OCI-LY3 (cell line): ENCODE results near the gene RFC2.

ENCODE experiments used
- H2AFZ ChIP-seq: fragments of 200-600, 300-600 bp; shearing (Covaris generic); 2 replicates; pipeline ENCODE4 v1.6.0; 2014; ENCODE audit warnings: antibody characterized with exemption, low read depth, low read length
- H3K27ac ChIP-seq: fragments of 200-600, 300-600 bp; sonication (generic); 2 replicates; pipeline ENCODE4 v1.5.1; 2014; ENCODE audit warnings: mild to moderate bottlenecking, low read length, moderate library complexity, mixed read lengths
- H3K27me3 ChIP-seq: fragments of 200-600, 300-600 bp; sonication (generic); 2 replicates; pipeline ENCODE4 v1.6.1; 2014; ENCODE audit warnings: low read depth, low read length, mixed read lengths
- H3K36me3 ChIP-seq: fragments of 200-600, 300-600 bp; sonication (generic); replicated peaks from 2 replicates; pipeline ENCODE3; 2014; ENCODE audit warnings: low read depth, low read length, mixed read lengths
- H3K4me1 ChIP-seq: fragments of 300-600, 200-600 bp; sonication (generic); 2 replicates; pipeline ENCODE4 v1.6.1; 2014; ENCODE audit warnings: low read length, mixed read lengths
- H3K4me2 ChIP-seq: fragments of 200-600, 300-600 bp; sonication (generic); 2 replicates; pipeline ENCODE4 v1.6.1; 2014; ENCODE audit warnings: low read length, mixed read lengths
- H3K4me3 ChIP-seq: fragments of 300-600, 200-600 bp; sonication (generic); 2 replicates; pipeline ENCODE4 v1.5.1; 2014; ENCODE audit warnings: antibody characterized with exemption, mild to moderate bottlenecking, low read length, moderate library complexity
- H3K79me2 ChIP-seq: fragments of 300-600, 200-600 bp; shearing (Covaris generic); 2 replicates; pipeline ENCODE4 v1.6.1; 2014; ENCODE audit warnings: mild to moderate bottlenecking, low read length, mixed read lengths
- H3K9ac ChIP-seq: fragments of 300-600, 200-600 bp; shearing (Covaris generic); 2 replicates; pipeline ENCODE4 v1.6.0; 2014; ENCODE audit warnings: mild to moderate bottlenecking, low read length, moderate library complexity
- H3K9me3 ChIP-seq: fragments of 200-600, 300-600 bp; shearing (Covaris generic); 2 replicates; pipeline ENCODE4 v1.6.1; 2014; ENCODE audit warnings: low read length, mixed read lengths; ENCODE audit not compliant: insufficient read depth
- H4K20me1 ChIP-seq: fragments of 200-600, 300-600 bp; sonication (generic); 2 replicates; pipeline ENCODE4 v1.6.1; 2016; ENCODE audit warnings: low read length, mixed read lengths; ENCODE audit not compliant: insufficient read depth
- EZH2phosphoT487 ChIP-seq: fragments of 200-600 bp; shearing (Covaris generic); IDR thresholded peaks from 2 replicates; pipeline ENCODE4 v1.6.1; 2018; ENCODE audit warnings: antibody characterized with exemption, mixed run types, low read depth
- TF ChIP-seq, protein P1 (sequence below): fragments of 200-600, 300-600 bp; sonication (generic); IDR thresholded peaks from 2 replicates; pipeline ENCODE4 v1.5.1; 2014; ENCODE audit warnings: antibody characterized with exemption, low read length, low read depth

The RFC2 gene

DNA sequence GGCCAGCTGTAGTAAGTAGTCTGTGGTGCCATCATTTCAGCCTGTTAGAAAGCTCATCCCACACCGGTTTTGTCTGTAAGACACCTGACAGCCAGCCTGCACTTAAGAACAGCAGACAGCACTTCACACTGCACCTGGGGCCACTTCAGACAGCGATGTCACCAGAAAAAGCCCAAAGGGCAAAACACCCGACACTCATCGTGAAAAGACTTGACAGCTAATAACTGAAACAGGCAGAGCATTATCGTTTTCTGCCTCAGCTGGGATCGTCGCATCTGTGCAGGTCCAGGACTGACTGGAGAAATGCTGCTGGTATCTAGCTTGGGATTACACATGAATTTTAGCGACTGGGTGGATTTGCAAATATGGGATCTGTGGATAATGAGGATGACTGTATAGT lies 61.1 kb downstream of the RFC2 start:
- TF ChIP-seq, protein P1, sequence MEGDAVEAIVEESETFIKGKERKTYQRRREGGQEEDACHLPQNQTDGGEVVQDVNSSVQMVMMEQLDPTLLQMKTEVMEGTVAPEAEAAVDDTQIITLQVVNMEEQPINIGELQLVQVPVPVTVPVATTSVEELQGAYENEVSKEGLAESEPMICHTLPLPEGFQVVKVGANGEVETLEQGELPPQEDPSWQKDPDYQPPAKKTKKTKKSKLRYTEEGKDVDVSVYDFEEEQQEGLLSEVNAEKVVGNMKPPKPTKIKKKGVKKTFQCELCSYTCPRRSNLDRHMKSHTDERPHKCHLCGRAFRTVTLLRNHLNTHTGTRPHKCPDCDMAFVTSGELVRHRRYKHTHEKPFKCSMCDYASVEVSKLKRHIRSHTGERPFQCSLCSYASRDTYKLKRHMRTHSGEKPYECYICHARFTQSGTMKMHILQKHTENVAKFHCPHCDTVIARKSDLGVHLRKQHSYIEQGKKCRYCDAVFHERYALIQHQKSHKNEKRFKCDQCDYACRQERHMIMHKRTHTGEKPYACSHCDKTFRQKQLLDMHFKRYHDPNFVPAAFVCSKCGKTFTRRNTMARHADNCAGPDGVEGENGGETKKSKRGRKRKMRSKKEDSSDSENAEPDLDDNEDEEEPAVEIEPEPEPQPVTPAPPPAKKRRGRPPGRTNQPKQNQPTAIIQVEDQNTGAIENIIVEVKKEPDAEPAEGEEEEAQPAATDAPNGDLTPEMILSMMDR, result no peak
- TF ChIP-seq EZH2phosphoT487, result no peak
- H3K79me2 ChIP-seq, result peaks cover 48% of the 10 kb centered on the region
- no peaks in the 10 kb centered on the region for H3K27me3 ChIP-seq
- H3K36me3 ChIP-seq, result peaks cover 70% of the 10 kb centered on the region
- no peak overlapping the region for H3K9ac ChIP-seq
- H2AFZ ChIP-seq, result no peak overlapping the region
- H3K4me3 ChIP-seq, result no peak overlapping the region
- H3K27ac ChIP-seq, result no peak overlapping the region
- H4K20me1 ChIP-seq, result peaks cover 22% of the 10 kb centered on the region
- H3K9me3 ChIP-seq, result no peaks in the 10 kb centered on the region
- H3K4me1 ChIP-seq, result no peaks in the 10 kb centered on the region
- no peak overlapping the region for H3K4me2 ChIP-seq

DNA sequence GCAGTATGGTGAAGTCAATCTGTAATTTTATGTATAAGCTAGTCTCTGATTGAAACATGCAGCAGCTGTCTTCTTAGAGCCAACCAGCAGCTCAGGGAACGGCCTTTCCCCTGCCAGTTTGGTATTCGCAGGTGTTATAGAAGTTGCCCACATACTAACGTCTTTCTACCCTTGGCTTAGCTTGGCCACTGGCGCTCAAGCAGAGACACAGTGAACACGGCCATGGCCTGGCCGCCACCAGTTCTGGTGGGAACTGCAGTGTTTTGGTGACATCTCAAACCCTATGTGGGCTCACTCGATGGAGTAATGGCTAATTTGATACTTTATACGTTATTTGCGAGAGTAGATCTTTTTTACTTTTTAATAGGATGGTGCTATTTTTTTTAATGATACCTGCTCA lies 63.0 kb downstream of the RFC2 start:
- H3K36me3 ChIP-seq, result peaks cover 74% of the 10 kb centered on the region
- no peaks in the 10 kb centered on the region for H3K9me3 ChIP-seq
- no peak overlapping the region for H3K9ac ChIP-seq
- peaks cover 35% of the 10 kb centered on the region for H4K20me1 ChIP-seq
- no peaks in the 10 kb centered on the region for H3K4me1 ChIP-seq
- H3K27me3 ChIP-seq, result no peaks in the 10 kb centered on the region
- H2AFZ ChIP-seq, result no peak overlapping the region
- no peak overlapping the region for H3K27ac ChIP-seq
- no peak overlapping the region for H3K4me3 ChIP-seq
- TF ChIP-seq, protein P1, result no peak
- no peak for TF ChIP-seq EZH2phosphoT487
- peaks cover 66% of the 10 kb centered on the region for H3K79me2 ChIP-seq
- no peak overlapping the region for H3K4me2 ChIP-seq

DNA sequence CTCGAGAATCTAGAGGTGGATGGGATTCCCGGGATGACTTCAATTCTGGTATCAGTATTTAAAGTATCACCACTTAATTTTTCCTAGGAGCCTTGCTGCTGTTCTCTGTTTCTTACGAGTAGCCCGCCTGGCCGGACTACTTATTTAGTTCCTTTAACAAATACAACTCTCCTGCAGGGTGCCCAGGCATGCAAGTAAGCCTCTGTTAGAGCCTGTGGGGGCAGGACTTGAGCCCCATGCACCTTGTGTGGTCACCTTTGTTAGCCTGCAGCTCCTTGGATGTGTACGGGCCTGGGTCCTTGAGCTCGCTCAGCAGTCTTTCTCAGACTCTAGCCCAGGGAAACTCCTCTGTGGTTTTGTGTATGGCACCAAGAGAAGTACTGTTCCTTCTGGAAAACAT lies 63.9 kb downstream of the RFC2 start:
- peaks cover 76% of the 10 kb centered on the region for H3K79me2 ChIP-seq
- no peak overlapping the region for H3K4me3 ChIP-seq
- H3K9me3 ChIP-seq, result no peaks in the 10 kb centered on the region
- TF ChIP-seq EZH2phosphoT487, result no peak
- TF ChIP-seq, protein P1, result no peak
- H3K4me1 ChIP-seq, result no peaks in the 10 kb centered on the region
- peaks cover 78% of the 10 kb centered on the region for H3K36me3 ChIP-seq
- no peak overlapping the region for H3K4me2 ChIP-seq
- no peak overlapping the region for H3K9ac ChIP-seq
- no peak overlapping the region for H2AFZ ChIP-seq
- H3K27ac ChIP-seq, result no peak overlapping the region
- no peaks in the 10 kb centered on the region for H3K27me3 ChIP-seq
- peaks cover 45% of the 10 kb centered on the region for H4K20me1 ChIP-seq

DNA sequence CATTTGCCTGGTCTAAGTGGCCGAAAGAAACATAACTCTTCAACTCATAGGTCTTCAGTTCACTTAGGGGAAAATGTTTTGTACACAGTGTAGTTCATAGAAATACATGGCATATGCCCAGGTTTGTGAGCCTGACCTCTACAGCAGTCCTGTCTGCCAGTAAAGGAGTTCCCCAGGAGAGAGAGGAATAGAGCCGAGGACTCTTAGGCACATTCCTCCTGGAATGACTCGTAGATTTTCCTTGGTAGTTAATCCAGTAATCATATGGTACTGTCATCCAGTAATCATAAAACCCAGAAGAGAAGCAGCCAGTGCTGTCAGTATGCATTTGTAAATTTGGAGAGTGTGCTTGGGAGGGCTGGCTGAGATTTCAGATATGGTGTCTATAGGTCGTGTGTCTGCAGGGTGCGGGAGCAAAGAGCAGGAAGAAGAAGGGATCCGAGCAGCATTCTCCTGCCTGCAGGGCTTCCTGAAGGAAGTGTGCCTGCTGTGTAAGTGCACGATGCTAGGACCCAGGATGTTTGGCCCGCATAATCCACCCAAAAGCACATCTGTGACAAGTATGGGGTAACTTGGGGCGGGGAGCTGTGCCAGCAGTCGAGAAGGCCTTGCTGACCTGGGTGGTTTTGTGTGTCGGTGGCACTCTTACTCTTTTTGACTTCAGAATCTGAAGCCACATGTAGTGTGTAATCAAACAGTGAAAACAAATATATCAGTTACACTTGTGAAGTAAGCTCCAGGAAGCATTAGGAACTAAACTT lies 66.1 kb downstream of the RFC2 start:
- Histone ChIP-seq H3K4me2 (no peak overlapping the region), H3K9me3 (no peaks in the 10 kb centered on the region), H3K9ac (no peak overlapping the region), H3K27me3 (no peaks in the 10 kb centered on the region), H3K79me2 (peaks cover 91% of the 10 kb centered on the region), H3K36me3 (peaks cover 69% of the 10 kb centered on the region), H2AFZ (no peak overlapping the region), H3K27ac (no peak overlapping the region), H3K4me3 (no peak overlapping the region), H3K4me1 (peaks cover 2% of the 10 kb centered on the region; the same call in 1 of the 2 replicates), H4K20me1 (peaks cover 66% of the 10 kb centered on the region)
- no peak for TF ChIP-seq EZH2phosphoT487
- TF ChIP-seq, protein P1, result no peak
